ENCODE results near the gene DUSP22. TPM values are rescaled to one million over a fixed set of nuclear protein-coding genes. Genes with fewer than 3 reads are reported as not detected.

DUSP22 gene
- total RNA-seq, 1 experiment from 2014 or later: 19.2 TPM

GRCh38 chr6:339480-339879, 47.2 kb downstream of the DUSP22 start:
- ATAC-seq (no peak), DNase-seq (ENCODE audit: low read depth, low spot score) (no peak)
- no peak overlapping the region for H3K4me3 ChIP-seq (replicated peaks in 1 of 2; ENCODE audit: low read depth in 1 of 2, low read length in 2 of 2)
- no peaks in the 10 kb centered on the region for H3K4me1 ChIP-seq (ENCODE audit: control insufficient read depth in 1 of 2, insufficient read depth in 2 of 2, low read length in 2 of 2)
- H4K20me1 ChIP-seq (ENCODE audit: insufficient read depth): no peaks in the 10 kb centered on the region
- H3K27me3 ChIP-seq (ENCODE audit: insufficient read depth, low read length): no peaks in the 10 kb centered on the region
- BruUV-seq (replicated peaks): no TSS peak
- POLR2A ChIA-PET: no interaction called here
- no peak overlapping the region for H3K4me2 ChIP-seq (ENCODE audit: low read length)
- CTCF ChIA-PET: no interaction called here
- no peaks in the 10 kb centered on the region for H3K79me2 ChIP-seq (ENCODE audit: insufficient read depth, low read length)
- H3K9me2 ChIP-seq (ENCODE audit: insufficient read depth): no peaks in the 10 kb centered on the region
- no peak overlapping the region for H3K27ac ChIP-seq (ENCODE audit: low read depth, low read length)
- no peak overlapping the region for H3K9ac ChIP-seq (ENCODE audit: low read length)
- H3K36me3 ChIP-seq (ENCODE audit: control insufficient read depth in 1 of 2, insufficient read depth in 2 of 2, low read length in 2 of 2): no peaks in the 10 kb centered on the region
- intact Hi-C loops (cut with micrococcal nuclease): no loop called here
- peaks cover 0 to 4% of the 10 kb centered on the region in 2 experiments; a peak in 3 of 4 replicates for H3K9me3 ChIP-seq (ENCODE audit: control insufficient read depth in 1 of 2, insufficient read depth in 1 of 2, low read depth in 1 of 2, low read length in 2 of 2)
- RAD21 ChIA-PET (ENCODE audit: low non-redundant PET in 1 of 2, low total read pairs in 2 of 2, uncharacterized antibody in 2 of 2, unreplicated experiment in 2 of 2): no interaction called here
- no peak for TF ChIP-seq ATF3 (IDR thresholded peaks at IDR 0.05)
- no peak overlapping the region for H2AFZ ChIP-seq (ENCODE audit: low read depth, low read length, poor library complexity, severe bottlenecking)

- no peak overlapping the region for H3K4me3 ChIP-seq (replicated peaks in 1 of 2; ENCODE audit: low read depth in 1 of 2, low read length in 2 of 2)
- H3K27me3 ChIP-seq (ENCODE audit: insufficient read depth, low read length): no peaks in the 10 kb centered on the region
- no TSS peak for BruUV-seq (replicated peaks)
- RAD21 ChIA-PET (ENCODE audit: low non-redundant PET in 1 of 2, low total read pairs in 2 of 2, uncharacterized antibody in 2 of 2, unreplicated experiment in 2 of 2): no interaction called here
- no peaks in the 10 kb centered on the region for H3K9me2 ChIP-seq (ENCODE audit: insufficient read depth)
- H3K9ac ChIP-seq (ENCODE audit: low read length): no peak overlapping the region
- ATAC-seq (no peak), DNase-seq (ENCODE audit: low read depth, low spot score) (no peak)
- no peaks in the 10 kb centered on the region for H3K4me1 ChIP-seq (ENCODE audit: control insufficient read depth in 1 of 2, insufficient read depth in 2 of 2, low read length in 2 of 2)
- no peak overlapping the region for H2AFZ ChIP-seq (ENCODE audit: low read depth, low read length, poor library complexity, severe bottlenecking)
- POLR2A ChIA-PET: no interaction called here
- H3K9me3 ChIP-seq (ENCODE audit: control insufficient read depth in 1 of 2, insufficient read depth in 1 of 2, low read depth in 1 of 2, low read length in 2 of 2): peaks cover 0 to 4% of the 10 kb centered on the region in 2 experiments; a peak in 3 of 4 replicates
- H4K20me1 ChIP-seq (ENCODE audit: insufficient read depth): no peaks in the 10 kb centered on the region
- no peaks in the 10 kb centered on the region for H3K79me2 ChIP-seq (ENCODE audit: insufficient read depth, low read length)
- H3K4me2 ChIP-seq (ENCODE audit: low read length): no peak overlapping the region
- CTCF ChIA-PET: no interaction called here
- intact Hi-C loops (cut with micrococcal nuclease): no loop called here
- H3K27ac ChIP-seq (ENCODE audit: low read depth, low read length): no peak overlapping the region
- TF ChIP-seq ZFX (IDR thresholded peaks at IDR 0.05) (no peak), ELF1 (IDR thresholded peaks at IDR 0.05; ENCODE audit: borderline replicate concordance, low read depth) (no peak), SRF (IDR thresholded peaks at IDR 0.05; ENCODE audit: low read depth) (no peak), SP1 (IDR thresholded peaks at IDR 0.05; ENCODE audit: low read depth) (no peak), POLR2AphosphoS5 (IDR thresholded peaks at IDR 0.05; ENCODE audit: low read depth, low read length) (no peak), MAX (IDR thresholded peaks at IDR 0.05) (no peak), CBX3 (IDR thresholded peaks at IDR 0.05; ENCODE audit: low read depth) (no peak), JUND (IDR thresholded peaks at IDR 0.05) (no peak), EZH2 (IDR thresholded peaks at IDR 0.05) (no peak), POLR2A (IDR thresholded peaks at IDR 0.05; ENCODE audit: borderline replicate concordance, extremely low read depth, insufficient read depth, insufficient read length) (no peak), EZH2phosphoT487 (IDR thresholded peaks at IDR 0.05; ENCODE audit: borderline replicate concordance) (no peak), YY1 (IDR thresholded peaks at IDR 0.05; ENCODE audit: extremely low read depth, insufficient replicate concordance, low read depth, low read length) (no peak), ZBTB33 (IDR thresholded peaks at IDR 0.05; ENCODE audit: extremely low read depth, insufficient replicate concordance, low read length) (no peak)
- no peaks in the 10 kb centered on the region for H3K36me3 ChIP-seq (ENCODE audit: control insufficient read depth in 1 of 2, insufficient read depth in 2 of 2, low read length in 2 of 2)
These were observed 48.1 kb downstream of the DUSP22 start for GRCh38 chr6:340186-340955.
